Chondrocyte (in vitro differentiated cells): ENCODE results near the gene ISX. TPM values are rescaled to one million over a fixed set of nuclear protein-coding genes. Genes with fewer than 3 reads are reported as not detected.

ENCODE experiments used
- DNase-seq: peaks from one replicate; pipeline ENCODE4 v3.0.0; 2021; ENCODE audit warnings: mixed read lengths, low spot score
- H3K27ac Mint-ChIP-seq: one replicate; pipeline ENCODE4 v1.8.0; 2021; ENCODE audit warnings: mild to moderate bottlenecking, moderate library complexity, mixed read lengths; ENCODE audit not compliant: unreplicated experiment
- H3K27me3 Mint-ChIP-seq: 2 replicates; pipeline ENCODE4 v1.8.0; 2021; ENCODE audit warnings: low read depth, mixed read lengths
- H3K36me3 Mint-ChIP-seq: 2 replicates; pipeline ENCODE4 v1.8.0; 2021; ENCODE audit warnings: low read depth, mixed read lengths
- H3K4me1 Mint-ChIP-seq: 2 replicates; pipeline ENCODE4 v1.8.0; 2021; ENCODE audit warnings: low read depth, mild to moderate bottlenecking, mixed read lengths
- H3K4me3 Mint-ChIP-seq: one replicate; pipeline ENCODE4 v1.8.0; 2021; ENCODE audit warnings: mild to moderate bottlenecking, moderate library complexity, mixed read lengths; ENCODE audit not compliant: unreplicated experiment
- H3K9me3 Mint-ChIP-seq: 2 replicates; pipeline ENCODE4 v1.8.0; 2021; ENCODE audit warnings: low read depth, mixed read lengths
- CTCF ChIP-seq: fragments of 200-600 bp; sonication (generic); IDR thresholded peaks from 2 replicates; pipeline ENCODE4 v1.5.0; 2021; ENCODE audit warnings: antibody characterized with exemption, mild to moderate bottlenecking, moderate library complexity
- total RNA-seq: library from RNA; stranded (reverse); gene quantifications from 3 replicates; pipeline ENCODE4 v1.2.1, GENCODE V29; 2021

Gene ISX
- total RNA-seq, 1 donor from 2014 or later: not detected

GRCh38 chr22:35051791-35052190, 14.2 kb upstream of the ISX start:
- no peaks in the 10 kb centered on the region for H3K36me3 Mint-ChIP-seq
- no peak for TF ChIP-seq CTCF
- no peak overlapping the region for H3K27ac Mint-ChIP-seq
- peaks cover 8% of the 10 kb centered on the region for H3K27me3 Mint-ChIP-seq
- H3K9me3 Mint-ChIP-seq: peaks cover 7% of the 10 kb centered on the region
- H3K4me1 Mint-ChIP-seq: no peaks in the 10 kb centered on the region
- H3K4me3 Mint-ChIP-seq: no peak overlapping the region
- no peak for DNase-seq

GRCh38 chr22:35053060-35053835, 12.7 kb upstream of the ISX start:
- no peak for TF ChIP-seq CTCF

GRCh38 chr22:35054064-35054463, 11.9 kb upstream of the ISX start:
- Mint-ChIP-seq H3K27me3 (peaks cover 2% of the 10 kb centered on the region), H3K36me3 (no peaks in the 10 kb centered on the region), H3K4me1 (no peaks in the 10 kb centered on the region), H3K9me3 (peaks cover 12% of the 10 kb centered on the region), H3K27ac (no peak overlapping the region), H3K4me3 (no peak overlapping the region)
- TF ChIP-seq CTCF: no peak
- DNase-seq: no peak

More at GRCh38 chr22:35053060-35053835, 12.7 kb upstream of the ISX start:
- Mint-ChIP-seq H3K36me3 (no peaks in the 10 kb centered on the region), H3K27ac (no peak overlapping the region), H3K4me1 (no peaks in the 10 kb centered on the region), H3K27me3 (peaks cover 2% of the 10 kb centered on the region), H3K4me3 (no peak overlapping the region), H3K9me3 (peaks cover 12% of the 10 kb centered on the region)
- DNase-seq: no peak

GRCh38 chr22:35056486-35056885, 9.5 kb upstream of the ISX start:
- Mint-ChIP-seq H3K36me3 (no peaks in the 10 kb centered on the region), H3K4me1 (no peaks in the 10 kb centered on the region), H3K4me3 (no peak overlapping the region), H3K27me3 (peaks cover 2% of the 10 kb centered on the region), H3K27ac (no peak overlapping the region), H3K9me3 (peaks cover 16% of the 10 kb centered on the region)
- TF ChIP-seq CTCF: no peak
- no peak for DNase-seq

- peaks cover 16% of the 10 kb centered on the region for H3K9me3 Mint-ChIP-seq
- peaks cover 2% of the 10 kb centered on the region for H3K27me3 Mint-ChIP-seq
- no peak overlapping the region for H3K4me3 Mint-ChIP-seq
- H3K36me3 Mint-ChIP-seq: no peaks in the 10 kb centered on the region
- no peaks in the 10 kb centered on the region for H3K4me1 Mint-ChIP-seq
- DNase-seq: no peak
- TF ChIP-seq CTCF: no peak
- H3K27ac Mint-ChIP-seq: no peak overlapping the region
Measured at GRCh38 chr22:35057155-35057554, 8.8 kb upstream of the ISX start.
